Measurements from ENCODE around the gene TAC1.
"Not testable (repeated sequence)": the region's sequence is repeated elsewhere in the genome, so short reads cannot be mapped to it uniquely, and the experiment has no call there.

Gene TAC1

GRCh38 chr7:97731736-97732564, at the start of gene TAC1:
TAC1 (plus strand) TSS chr7:97732086; CDS start chr7:97732613, 527 bp downstream.
- no peak for DNase-seq

- DNase-seq = no peak
These were observed 45.9 kb upstream of the TAC1 start for GRCh38 chr7:97685952-97686351.

- no peak for DNase-seq
These were observed 38.3 kb upstream of the TAC1 start for GRCh38 chr7:97693586-97693985.

- no peak for DNase-seq
These were observed 37.5 kb upstream of the TAC1 start for GRCh38 chr7:97694355-97694754.

- DNase-seq = no peak
These were observed 34.5 kb upstream of the TAC1 start for GRCh38 chr7:97697396-97697795.

GRCh38 chr7:97722386-97722785, 9.5 kb upstream of the TAC1 start:
- no peak for DNase-seq

- DNase-seq = no peak
These were observed 834 bp downstream of the TAC1 start for GRCh38 chr7:97732565-97733275.

GRCh38 chr7:97733276-97734161, 1.6 kb downstream of the TAC1 start:
- no peak for DNase-seq

GRCh38 chr7:97734255-97734654, 2.4 kb downstream of the TAC1 start:
- DNase-seq = no peak

- DNase-seq = no peak
These were observed 3.2 kb downstream of the TAC1 start for GRCh38 chr7:97735075-97735474.

GRCh38 chr7:97748482-97748881, 16.6 kb downstream of the TAC1 start:
- DNase-seq = no peak

- no peak for DNase-seq
These were observed 19.7 kb downstream of the TAC1 start for GRCh38 chr7:97751566-97751965.

- no peak for DNase-seq
These were observed 20.3 kb downstream of the TAC1 start for GRCh38 chr7:97752215-97752614.

- no peak for DNase-seq
These were observed 25.9 kb downstream of the TAC1 start for GRCh38 chr7:97757824-97758223.

GRCh38 chr7:97770850-97771249, 39.0 kb downstream of the TAC1 start:
- DNase-seq = no peak

GRCh38 chr7:97771576-97771975, 39.7 kb downstream of the TAC1 start:
- DNase-seq = no peak

GRCh38 chr7:97772045-97772901, 40.4 kb downstream of the TAC1 start:
- DNase-seq = no peak

- not testable (repeated sequence) for DNase-seq
These were observed 54.5 kb downstream of the TAC1 start for GRCh38 chr7:97786398-97786797.
